Thoracic aorta (tissue), 2 donors: Measurements from ENCODE around the gene TRMT44. TPM values are rescaled to one million over a fixed set of nuclear protein-coding genes. Genes with fewer than 3 reads are reported as not detected.
A peak's percentile ranks its signal among the peaks of the same experiment; 100 is the strongest.
"Not testable (repeated sequence)": the region's sequence is repeated elsewhere in the genome, so short reads cannot be mapped to it uniquely, and the experiment has no call there.

Experiments used
- ATAC-seq: fragments of 150-250 bp; one replicate; pipeline ENCODE4 v1.8.0; 2017; ENCODE audit warnings: low read depth; ENCODE audit not compliant: insufficient number of reproducible peaks, low FRiP score
- DNase-seq: peaks from one replicate; pipeline ENCODE4 v3.0.0-alpha.2; 2020; ENCODE audit warnings: low spot score
- H3K27ac ChIP-seq, 2 donors: fragments of 200-600 bp; sonication (generic); 1 replicate in 1 of 2; 2 replicates in 1 of 2; pipeline ENCODE4 v1.5.1; 2016; ENCODE audit warnings: mild to moderate bottlenecking in 2 of 2, moderate library complexity in 2 of 2
- H3K27me3 ChIP-seq: fragments of 200-600 bp; sonication (generic); replicated peaks from 2 replicates; pipeline ENCODE4 v1.6.0; 2016; ENCODE audit warnings: mild to moderate bottlenecking; ENCODE audit not compliant: insufficient read depth
- H3K36me3 ChIP-seq: fragments of 200-600 bp; sonication (generic); one replicate; pipeline ENCODE4 v1.5.1; 2016
- H3K4me1 ChIP-seq, 2 donors: fragments of 200-600 bp; sonication (generic); 1 replicate in 1 of 2; 2 replicates in 1 of 2; pipeline versions ENCODE4 v1.5.1 to v1.6.0; 2016; ENCODE audit warnings: low read depth in 2 of 2, mild to moderate bottlenecking in 1 of 2; ENCODE audit not compliant: control insufficient read depth in 1 of 2
- H3K4me3 ChIP-seq: fragments of 200-600 bp; sonication (generic); 2 replicates; pipeline ENCODE4 v1.5.1; 2016; ENCODE audit warnings: mild to moderate bottlenecking
- H3K9me3 ChIP-seq: fragments of 200-600 bp; sonication (generic); 2 replicates; pipeline ENCODE4 v1.5.1; 2016
- CTCF ChIP-seq: fragments of 200-600 bp; sonication (generic); IDR thresholded peaks from one replicate; pipeline ENCODE4 v1.5.1; 2019; ENCODE audit warnings: antibody characterized with exemption
- total RNA-seq, 2 donors: library from RNA; depleted of rRNA; stranded (reverse); fragments of >200 nt; gene quantifications; one replicate each; pipeline versions ENCODE4 v1.1.0 to v1.2.3, GENCODE V29; 2016

TRMT44 gene
- total RNA-seq, 2 donors from 2014 or later = 19.8 to 30.5 TPM

- Histone ChIP-seq H3K4me1 (peaks cover 4 to 21% of the 10 kb centered on the region in 2 donors), H3K27ac (peak overlapping the region; percentile 37 to 53), H3K4me3 (no peak overlapping the region), H3K36me3 (peaks cover 66% of the 10 kb centered on the region), H3K27me3 (no peaks in the 10 kb centered on the region), H3K9me3 (no peaks in the 10 kb centered on the region)
- ATAC-seq (no peak), DNase-seq (no peak)
- TF ChIP-seq CTCF = no peak
These were observed 29.0 kb upstream of the TRMT44 start for GRCh38 chr4:8411351-8412180.

- Histone ChIP-seq H3K4me1 (peaks cover 4 to 21% of the 10 kb centered on the region in 2 donors), H3K9me3 (no peaks in the 10 kb centered on the region), H3K27ac (peak overlapping the region in 1 of 2 donors; percentile 53), H3K36me3 (peaks cover 64% of the 10 kb centered on the region), H3K27me3 (no peaks in the 10 kb centered on the region), H3K4me3 (no peak overlapping the region)
- ATAC-seq = no peak
- TF ChIP-seq CTCF = no peak
- DNase-seq = no peak
These were observed 28.3 kb upstream of the TRMT44 start for GRCh38 chr4:8412288-8412687.

GRCh38 chr4:8414377-8414776 lies 26.2 kb upstream of the TRMT44 start:
- H3K9me3 ChIP-seq = no peaks in the 10 kb centered on the region
- no peak overlapping the region for H3K4me3 ChIP-seq
- DNase-seq = no peak
- H3K36me3 ChIP-seq = peaks cover 48% of the 10 kb centered on the region
- peaks cover 8 to 25% of the 10 kb centered on the region in 2 donors for H3K4me1 ChIP-seq
- no peaks in the 10 kb centered on the region for H3K27me3 ChIP-seq
- H3K27ac ChIP-seq = no peak overlapping the region
- TF ChIP-seq CTCF = no peak
- no peak for ATAC-seq

- Histone ChIP-seq H3K27ac (no peak overlapping the region), H3K36me3 (peaks cover 34% of the 10 kb centered on the region), H3K9me3 (no peaks in the 10 kb centered on the region), H3K27me3 (no peaks in the 10 kb centered on the region), H3K4me1 (peaks cover 8 to 13% of the 10 kb centered on the region in 2 donors), H3K4me3 (no peak overlapping the region)
- ATAC-seq = no peak
- DNase-seq = no peak
- TF ChIP-seq CTCF = no peak
These were observed 23.4 kb upstream of the TRMT44 start for GRCh38 chr4:8417071-8417614.

- Histone ChIP-seq H3K36me3 (peaks cover 21% of the 10 kb centered on the region), H3K9me3 (no peaks in the 10 kb centered on the region), H3K4me1 (peaks cover 8 to 13% of the 10 kb centered on the region in 2 donors), H3K27ac (peak overlapping the region in 1 of 2 donors; percentile 36), H3K27me3 (no peaks in the 10 kb centered on the region), H3K4me3 (no peak overlapping the region)
- no peak for TF ChIP-seq CTCF
- ATAC-seq (no peak), DNase-seq (no peak)
These were observed 21.1 kb upstream of the TRMT44 start for GRCh38 chr4:8419222-8420041.

- peaks cover 14% of the 10 kb centered on the region for H3K36me3 ChIP-seq
- not testable (repeated sequence) for H3K4me3 ChIP-seq, ATAC-seq, H3K27me3 ChIP-seq, DNase-seq, H3K9me3 ChIP-seq
- peak overlapping the region in 1 of 2 donors; percentile 36 for H3K27ac ChIP-seq
- peaks cover 8 to 13% of the 10 kb centered on the region in 2 donors for H3K4me1 ChIP-seq
These were observed 20.4 kb upstream of the TRMT44 start for GRCh38 chr4:8420151-8420550.
